GM19099 (cell line): ENCODE measurements around the gene DLG5.

ENCODE experiments used
- POLR2A ChIP-seq: IDR thresholded peaks from 3 replicates; pipeline ENCODE4 v1.6.1; 2011; ENCODE audit warnings: low read depth; ENCODE audit not compliant: insufficient read length; ENCODE audit errors: extremely low read depth

The DLG5 gene

GRCh38 chr10:77821551-77821950, 105.0 kb downstream of the DLG5 start:
- no peak for TF ChIP-seq POLR2A

- TF ChIP-seq POLR2A: no peak
Measured at GRCh38 chr10:77821036-77821435, 105.5 kb downstream of the DLG5 start.

- no peak for TF ChIP-seq POLR2A
Measured at GRCh38 chr10:77820349-77820748, 106.2 kb downstream of the DLG5 start.

GRCh38 chr10:77819210-77820112, 107.1 kb downstream of the DLG5 start:
- no peak for TF ChIP-seq POLR2A

GRCh38 chr10:77818378-77818777, 108.2 kb downstream of the DLG5 start:
- TF ChIP-seq POLR2A: no peak

GRCh38 chr10:77817541-77817940, 109.0 kb downstream of the DLG5 start:
- no peak for TF ChIP-seq POLR2A

GRCh38 chr10:77816311-77816710, 110.2 kb downstream of the DLG5 start:
- TF ChIP-seq POLR2A: no peak

GRCh38 chr10:77812741-77813140, 113.8 kb downstream of the DLG5 start:
- no peak for TF ChIP-seq POLR2A

GRCh38 chr10:77811831-77812430, 114.6 kb downstream of the DLG5 start:
- no peak for TF ChIP-seq POLR2A

- no peak for TF ChIP-seq POLR2A
Measured at GRCh38 chr10:77810446-77811335, 115.9 kb downstream of the DLG5 start.

DNA sequence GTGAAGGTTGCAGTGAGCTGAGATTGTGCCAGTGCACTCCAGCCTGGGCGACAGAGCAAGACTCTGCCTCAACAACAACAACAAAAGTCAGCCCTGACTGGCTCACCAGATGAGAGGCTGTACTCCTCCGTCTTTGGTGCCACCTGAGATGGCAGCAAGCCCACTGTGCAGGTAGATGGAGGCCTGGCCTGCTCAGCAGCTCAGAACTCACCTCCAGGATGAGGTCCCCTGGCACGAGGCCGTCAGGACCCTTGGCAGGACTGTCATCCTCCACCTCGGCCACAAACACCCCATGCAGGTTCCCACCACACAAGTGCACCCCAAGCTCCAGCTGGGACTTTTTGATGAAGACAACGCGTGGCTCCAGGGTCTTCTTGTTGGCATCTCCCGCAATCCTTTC, 117.2 kb downstream of the DLG5 start:
- no peak for TF ChIP-seq POLR2A

- no peak for TF ChIP-seq POLR2A
Measured at GRCh38 chr10:77807706-77808105, 118.8 kb downstream of the DLG5 start.

- no peak for TF ChIP-seq POLR2A
Measured at GRCh38 chr10:77806511-77807157, 119.9 kb downstream of the DLG5 start.

DNA sequence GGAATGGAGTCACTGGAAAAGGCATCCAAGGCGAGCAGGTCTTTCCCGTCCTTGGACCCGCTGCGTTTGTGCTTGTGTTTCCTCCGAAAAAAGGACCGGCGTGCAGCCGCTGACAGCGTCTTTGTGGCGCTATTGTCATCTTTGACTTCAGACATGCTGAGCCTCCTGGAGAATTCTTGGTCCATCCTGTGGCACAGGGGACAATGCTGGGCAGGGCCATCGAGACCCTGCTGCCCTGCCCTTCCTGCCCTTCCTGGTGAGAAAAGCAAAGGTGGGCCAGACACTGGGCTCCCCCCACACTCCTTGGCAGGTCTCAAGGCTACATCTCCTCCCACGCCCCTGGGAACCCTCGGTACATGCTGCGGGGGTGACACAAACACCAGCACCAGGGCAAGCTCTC, 120.9 kb downstream of the DLG5 start:
- no peak for TF ChIP-seq POLR2A

DNA sequence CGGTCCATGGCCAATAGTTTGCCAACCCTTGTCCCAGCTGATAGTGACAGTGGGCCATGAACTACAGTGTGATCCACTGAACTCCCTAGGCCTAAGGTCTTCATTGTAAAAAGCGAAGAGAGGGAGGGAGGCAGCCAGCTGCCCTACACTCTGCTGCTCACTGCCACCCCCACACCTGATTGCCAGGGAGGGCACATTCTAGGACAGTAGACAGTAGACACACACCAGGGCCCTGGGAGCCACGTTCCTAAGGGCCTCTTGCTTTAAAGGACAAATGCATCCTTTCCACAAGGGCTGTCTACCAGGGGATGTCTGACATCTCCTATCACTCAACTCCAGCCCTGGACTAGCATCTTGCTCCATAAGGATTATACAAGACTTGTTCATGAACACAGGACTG, 122.2 kb downstream of the DLG5 start:
- TF ChIP-seq POLR2A: no peak
